HG03520 (cell line): ENCODE results near the gene ODF4.

Source experiments
- ATAC-seq: cut with Tn5 transposase; IDR thresholded peaks from one replicate; pipeline ENCODE4 v1.9.1; 2021; ENCODE audit warnings: mild to moderate bottlenecking, moderate library complexity; ENCODE audit not compliant: unreplicated experiment

Gene ODF4

GRCh38 chr17:8339540-8339939, at the start of gene ODF4:
ODF4 (plus strand) TSS chr17:8339840; CDS start chr17:8340052, 212 bp downstream.
- ATAC-seq: no peak

GRCh38 chr17:8290043-8290442, 49.6 kb upstream of the ODF4 start:
- no peak for ATAC-seq

- no peak for ATAC-seq
These were observed 46.8 kb upstream of the ODF4 start for GRCh38 chr17:8292639-8293395.

- ATAC-seq: no peak
These were observed 45.3 kb upstream of the ODF4 start for GRCh38 chr17:8294361-8294760.

GRCh38 chr17:8294814-8295316, 44.8 kb upstream of the ODF4 start:
- no peak for ATAC-seq

GRCh38 chr17:8300226-8300625, 39.4 kb upstream of the ODF4 start:
- ATAC-seq: no peak

- no peak for ATAC-seq
These were observed 38.9 kb upstream of the ODF4 start for GRCh38 chr17:8300627-8301242.

GRCh38 chr17:8310601-8311123, 29.0 kb upstream of the ODF4 start:
- no peak for ATAC-seq

GRCh38 chr17:8311131-8311790, 28.4 kb upstream of the ODF4 start:
- ATAC-seq: no peak

GRCh38 chr17:8312251-8312650, 27.4 kb upstream of the ODF4 start:
- ATAC-seq: no peak

- no peak for ATAC-seq
These were observed 26.7 kb upstream of the ODF4 start for GRCh38 chr17:8312726-8313600.

GRCh38 chr17:8314797-8315763, 24.6 kb upstream of the ODF4 start:
- no peak for ATAC-seq

GRCh38 chr17:8315764-8316217, 23.8 kb upstream of the ODF4 start:
- ATAC-seq: no peak

GRCh38 chr17:8318010-8318935, 21.4 kb upstream of the ODF4 start:
- ATAC-seq: no peak

- ATAC-seq: no peak
These were observed 19.4 kb upstream of the ODF4 start for GRCh38 chr17:8320262-8320661.

GRCh38 chr17:8320990-8321389, 18.6 kb upstream of the ODF4 start:
- no peak for ATAC-seq

GRCh38 chr17:8322061-8322460, 17.6 kb upstream of the ODF4 start:
- ATAC-seq: no peak

GRCh38 chr17:8324132-8324531, 15.5 kb upstream of the ODF4 start:
- no peak for ATAC-seq
